Fibroblast of lung (primary cell): ENCODE results near the gene CYP19A1. TPM values are rescaled to one million over a fixed set of nuclear protein-coding genes. Genes with fewer than 3 reads are reported as not detected.

ENCODE experiments used
- DNase-seq, 2 donors: peaks; one replicate each; pipeline versions ENCODE4 v3.0.0 to v3.0.0-alpha.2; 2010; ENCODE audit warnings: low read depth in 2 of 2
- H2AFZ ChIP-seq: 2 replicates; pipeline ENCODE4 v1.5.1; 2012; ENCODE audit warnings: low read length, control low read depth, inconsistent platforms
- H3K27ac ChIP-seq: 2 replicates; pipeline ENCODE4 v1.5.1; 2011; ENCODE audit warnings: low read length, control low read depth; ENCODE audit not compliant: insufficient read depth
- H3K27me3 ChIP-seq: 2 replicates; pipeline ENCODE4 v1.5.1; 2011; ENCODE audit warnings: mild to moderate bottlenecking, low read length; ENCODE audit not compliant: control insufficient read depth, insufficient read depth
- H3K36me3 ChIP-seq: 2 replicates; pipeline ENCODE4 v1.5.1; 2011; ENCODE audit warnings: low read length; ENCODE audit not compliant: control insufficient read depth, insufficient read depth
- H3K4me1 ChIP-seq: 2 replicates; pipeline ENCODE4 v1.5.1; 2011; ENCODE audit warnings: low read length; ENCODE audit not compliant: control insufficient read depth, insufficient read depth; ENCODE audit errors: extremely low read depth
- H3K4me2 ChIP-seq: 2 replicates; pipeline ENCODE4 v1.5.1; 2011; ENCODE audit warnings: low read length, control low read depth; ENCODE audit not compliant: insufficient read depth; ENCODE audit errors: extremely low read depth
- H3K4me3 ChIP-seq, 4 experiments: fragments of 200-600 bp in 1 of 4; sonication (generic) in 1 of 4; replicated peaks in 1 of 4; 2 replicates each; pipeline ENCODE4 v1.5.1; 2011 to 2016; ENCODE audit warnings: low read length in 4 of 4, low read depth in 3 of 4, mild to moderate bottlenecking in 3 of 4, control low read depth in 2 of 4, inconsistent platforms in 1 of 4, mixed read lengths in 1 of 4; ENCODE audit not compliant: insufficient read depth in 1 of 4; ENCODE audit errors: control extremely low read depth in 1 of 4
- H3K79me2 ChIP-seq: 2 replicates; pipeline ENCODE4 v1.5.1; 2012; ENCODE audit warnings: mild to moderate bottlenecking, low read length, inconsistent platforms; ENCODE audit not compliant: control insufficient read depth, insufficient read depth
- H3K9ac ChIP-seq: 2 replicates; pipeline ENCODE4 v1.5.1; 2011; ENCODE audit warnings: mild to moderate bottlenecking, low read length, control low read depth; ENCODE audit not compliant: insufficient read depth
- H3K9me3 ChIP-seq: 2 replicates; pipeline ENCODE4 v1.5.1; 2012; ENCODE audit warnings: low read depth, low read length; ENCODE audit not compliant: control insufficient read depth, insufficient read depth
- H4K20me1 ChIP-seq: 2 replicates; pipeline ENCODE4 v1.5.1; 2011; ENCODE audit warnings: low read length; ENCODE audit not compliant: control insufficient read depth, insufficient read depth; ENCODE audit errors: extremely low read depth
- CTCF ChIP-seq, 2 donors: IDR thresholded peaks in 1 of 2; conservative IDR thresholded peaks in 1 of 2; 1 replicate in 1 of 2; 2 replicates in 1 of 2; pipeline ENCODE4 v1.5.1; 2011 to 2012; ENCODE audit warnings: low read length in 2 of 2, control low read depth in 1 of 2, inconsistent platforms in 1 of 2, low read depth in 1 of 2, mild to moderate bottlenecking in 1 of 2
- EZH2 ChIP-seq: IDR thresholded peaks from 2 replicates; pipeline ENCODE4 v1.5.1; 2012; ENCODE audit warnings: low read length, control low read depth, mild to moderate bottlenecking; ENCODE audit errors: missing control alignments
- polyA plus RNA-seq, 2 donors: library from polyadenylated mRNA; depleted of rRNA in 1 of 2; stranded (reverse) in 1 of 2; unstranded in 1 of 2; fragments of >200 nt; gene quantifications; 2 replicates each; pipeline ENCODE4 v1.2.1, GENCODE V29; 2011 to 2012; ENCODE audit warnings: missing spikeins in 1 of 2
- total RNA-seq: library from RNA; depleted of rRNA; stranded (reverse); fragments of >200 nt; gene quantifications from 2 replicates; pipeline ENCODE4 v1.2.1, GENCODE V29; 2014

The CYP19A1 gene
- total and polyA plus RNA-seq, 2 donors (not counting 1 experiment from before 2014, with no cell fraction given), result 0.16 to 2.3 TPM

- no peaks in the 10 kb centered on the region for H4K20me1 ChIP-seq
- no peak for TF ChIP-seq CTCF (conservative IDR thresholded peaks at IDR 0.05 in 1 of 2, IDR thresholded peaks at IDR 0.05 in 1 of 2; ENCODE audit: low read depth in 1 of 2, low read length in 2 of 2)
- TF ChIP-seq EZH2, result no peak
- no peaks in the 10 kb centered on the region for H3K4me1 ChIP-seq
- H2AFZ ChIP-seq, result no peak overlapping the region
- peaks cover 9% of the 10 kb centered on the region for H3K27me3 ChIP-seq
- no peak overlapping the region for H3K4me3 ChIP-seq
- no peaks in the 10 kb centered on the region for H3K79me2 ChIP-seq
- no peak for DNase-seq
- H3K9me3 ChIP-seq, result no peaks in the 10 kb centered on the region
- H3K4me2 ChIP-seq, result no peak overlapping the region
- no peak overlapping the region for H3K9ac ChIP-seq
- H3K27ac ChIP-seq, result no peak overlapping the region
- no peaks in the 10 kb centered on the region for H3K36me3 ChIP-seq
Observed at GRCh38 chr15:51343466-51343865, 5.1 kb upstream of the CYP19A1 start.

GRCh38 chr15:51342227-51342999 is 4.0 kb upstream of the CYP19A1 start:
- H3K4me1 ChIP-seq, result no peaks in the 10 kb centered on the region
- H3K9ac ChIP-seq, result no peak overlapping the region
- no peak overlapping the region for H3K4me2 ChIP-seq
- TF ChIP-seq CTCF (conservative IDR thresholded peaks at IDR 0.05 in 1 of 2, IDR thresholded peaks at IDR 0.05 in 1 of 2; ENCODE audit: low read depth in 1 of 2, low read length in 2 of 2), result no peak
- H2AFZ ChIP-seq, result no peak overlapping the region
- no peaks in the 10 kb centered on the region for H3K9me3 ChIP-seq
- H4K20me1 ChIP-seq, result no peaks in the 10 kb centered on the region
- peak overlapping the region in 2 of 4 experiments; percentile 30 to 51 for H3K4me3 ChIP-seq
- no peaks in the 10 kb centered on the region for H3K36me3 ChIP-seq
- DNase-seq, result no peak
- no peaks in the 10 kb centered on the region for H3K79me2 ChIP-seq
- peaks cover 9% of the 10 kb centered on the region for H3K27me3 ChIP-seq
- H3K27ac ChIP-seq, result no peak overlapping the region

GRCh38 chr15:51341366-51342226 is 3.2 kb upstream of the CYP19A1 start, which contains the start of gene GLDN:
GLDN (plus strand) TSS chr15:51341655; CDS start chr15:51341685, 30 bp downstream.
- DNase-seq, result peak; percentile 23 to 46
- peaks cover 9% of the 10 kb centered on the region for H3K27me3 ChIP-seq

More at GRCh38 chr15:51341366-51342226, 3.2 kb upstream of the CYP19A1 start, which contains the start of gene GLDN:
- no peaks in the 10 kb centered on the region for H3K9me3 ChIP-seq
- peak within 1 kb of the TSS; percentile 60 for H3K4me2 ChIP-seq
- H2AFZ ChIP-seq, result peak within 1 kb of the TSS; percentile 34
- H3K27ac ChIP-seq, result no peak within 1 kb of the TSS
- TF ChIP-seq CTCF (conservative IDR thresholded peaks at IDR 0.05 in 1 of 2, IDR thresholded peaks at IDR 0.05 in 1 of 2; ENCODE audit: low read depth in 1 of 2, low read length in 2 of 2) (no peak), EZH2 (peak; percentile 60)
- no peaks in the 10 kb centered on the region for H3K4me1 ChIP-seq
- no peaks in the 10 kb centered on the region for H3K79me2 ChIP-seq
- H3K36me3 ChIP-seq, result no peaks in the 10 kb centered on the region
- H3K9ac ChIP-seq, result no peak within 1 kb of the TSS
- no peaks in the 10 kb centered on the region for H4K20me1 ChIP-seq
- H3K4me3 ChIP-seq, result peak within 1 kb of the TSS in 3 of 4 experiments; percentile 30 to 51 (median 30)
